MCF 10A (cell line): ENCODE measurements around the gene SOX10. TPM values are rescaled to one million over a fixed set of nuclear protein-coding genes. Genes with fewer than 3 reads are reported as not detected.

ENCODE experiments used
- BruUV-seq: library from RNA; stranded (reverse); fragments of 400-500 nt; replicated peaks from 2 replicates; lab custom pipeline; 2021; lab: Mats Ljungman, UMichigan
- CTCF ChIA-PET: fragments of 300-600 bp; sonication (Branson Sonifier 250); formaldehyde crosslinking; extraction: SDS; loops from one replicate; lab custom pipeline; 2021; ENCODE audit warnings: antibody characterized with exemption, inconsistent platforms; lab: Yijun Ruan, JAX
- POLR2A ChIA-PET: fragments of 300-600, 350-650 bp; sonication (Branson Sonifier 250); formaldehyde crosslinking; extraction: SDS; loops from one replicate; lab custom pipeline; 2020; ENCODE audit warnings: antibody characterized with exemption, inconsistent platforms; lab: Yijun Ruan, JAX
- DNase-seq: peaks from one replicate; pipeline ENCODE4 v3.0.0-alpha.2; 2018; ENCODE audit not compliant: unreplicated experiment
- H3K27ac Mint-ChIP-seq: one replicate; pipeline ENCODE4 v1.8.0; 2022; ENCODE audit warnings: mild to moderate bottlenecking, low read depth, mixed read lengths; ENCODE audit not compliant: unreplicated experiment
- H3K27me3 Mint-ChIP-seq: one replicate; pipeline ENCODE4 v1.8.0; 2022; ENCODE audit warnings: mixed read lengths; ENCODE audit not compliant: insufficient read depth, unreplicated experiment
- H3K36me3 Mint-ChIP-seq: one replicate; pipeline ENCODE4 v1.8.0; 2022; ENCODE audit warnings: mild to moderate bottlenecking, moderate library complexity, mixed read lengths; ENCODE audit not compliant: insufficient read depth, unreplicated experiment
- H3K4me1 Mint-ChIP-seq: one replicate; pipeline ENCODE4 v1.8.0; 2022; ENCODE audit warnings: mixed read lengths; ENCODE audit not compliant: insufficient read depth, unreplicated experiment
- H3K4me3 Mint-ChIP-seq: one replicate; pipeline ENCODE4 v1.8.0; 2022; ENCODE audit warnings: mild to moderate bottlenecking, moderate library complexity, mixed read lengths; ENCODE audit not compliant: unreplicated experiment
- H3K9me3 Mint-ChIP-seq: one replicate; pipeline ENCODE4 v1.8.0; 2022; ENCODE audit warnings: mixed read lengths; ENCODE audit not compliant: unreplicated experiment
- CTCF ChIP-seq: fragments of 200-600 bp; IDR thresholded peaks from one replicate; pipeline ENCODE4 v1.8.0; 2022; ENCODE audit warnings: antibody characterized with exemption, mild to moderate bottlenecking; ENCODE audit not compliant: unreplicated experiment
- intact Hi-C: fragments of 100-400 bp; cut with micrococcal nuclease; formaldehyde crosslinking; loops from 2 replicates; pipeline ENCODE4 v1.14.1; 2022
- total RNA-seq: library from RNA; stranded (reverse); gene quantifications from 2 replicates; pipeline ENCODE4 v1.2.3, GENCODE V29; 2022

SOX10 gene
- total RNA-seq, 1 experiment from 2014 or later: not detected

- CTCF ChIA-PET: no interaction called here
- Mint-ChIP-seq H3K4me1 (peaks cover 8% of the 10 kb centered on the region), H3K27ac (no peak overlapping the region)
These were observed 28.3 kb upstream of the SOX10 start for GRCh38 chr22:38012604-38013072.

GRCh38 chr22:38009000-38009806 lies 24.8 kb upstream of the SOX10 start:
- BruUV-seq: no TSS peak
- Mint-ChIP-seq H3K4me3 (no peak overlapping the region), H3K27me3 (no peaks in the 10 kb centered on the region), H3K27ac (no peak overlapping the region), H3K9me3 (no peaks in the 10 kb centered on the region), H3K36me3 (no peaks in the 10 kb centered on the region), H3K4me1 (peaks cover 8% of the 10 kb centered on the region)
- intact Hi-C loops: no loop called here
- ChIA-PET CTCF (interaction anchor here (0.7 kb wide), 1 partner anchor 44 kb away, joined by 3 read pairs; no protein-coding TSS in a partner anchor), POLR2A (interaction anchor here (1.3 kb wide), 1 partner anchor 9 kb away, joined by 11 read pairs; no protein-coding TSS in a partner anchor)
- DNase-seq: no peak
- TF ChIP-seq CTCF: no peak

More at GRCh38 chr22:38012604-38013072, 28.3 kb upstream of the SOX10 start:
- H3K36me3 Mint-ChIP-seq: no peaks in the 10 kb centered on the region
- POLR2A ChIA-PET: interaction anchor here (0.8 to 1.3 kb wide), 2 partner anchors 13 to 63 kb away, joined by 3 read pairs; no protein-coding TSS in a partner anchor
- intact Hi-C loops: no loop called here
- no peaks in the 10 kb centered on the region for H3K9me3 Mint-ChIP-seq
- H3K27me3 Mint-ChIP-seq: no peaks in the 10 kb centered on the region
- BruUV-seq: no TSS peak
- TF ChIP-seq CTCF: no peak
- DNase-seq: no peak
- no peak overlapping the region for H3K4me3 Mint-ChIP-seq

- CTCF ChIA-PET: interaction anchor here (0.7 to 1.1 kb wide), 2 partner anchors 45 to 46 kb away, joined by 3 read pairs; no protein-coding TSS in a partner anchor
These were observed 23.1 kb upstream of the SOX10 start for GRCh38 chr22:38007330-38007902.

More at GRCh38 chr22:38007330-38007902, 23.1 kb upstream of the SOX10 start:
- Mint-ChIP-seq H3K27me3 (no peaks in the 10 kb centered on the region), H3K9me3 (no peaks in the 10 kb centered on the region), H3K27ac (no peak overlapping the region), H3K4me3 (no peak overlapping the region), H3K4me1 (no peaks in the 10 kb centered on the region), H3K36me3 (no peaks in the 10 kb centered on the region)
- no peak for TF ChIP-seq CTCF
- intact Hi-C loops: no loop called here
- no peak for DNase-seq
- POLR2A ChIA-PET: no interaction called here
- BruUV-seq: no TSS peak
